Central memory CD8-positive, alpha-beta T cell (primary cell): ENCODE measurements around the gene PCSK9.
"Not testable (repeated sequence)": the region's sequence is repeated elsewhere in the genome, so short reads cannot be mapped to it uniquely, and the experiment has no call there.

Experiments
- ATAC-seq: fragments of 150-1000 bp; cut with Tn5 transposase; replicated peaks from 2 replicates; pipeline ENCODE4 v1.10.0; 2022; ENCODE audit warnings: mild to moderate bottlenecking, moderate FRiP score, moderate number of reproducible peaks; ENCODE audit not compliant: poor library complexity, severe bottlenecking; ENCODE audit errors: extremely low read depth
- DNase-seq, 2 donors: peaks; one replicate each; pipeline ENCODE4 v3.0.0; 2021; ENCODE audit warnings: low spot score in 2 of 2
- H3K27ac Mint-ChIP-seq: one replicate; pipeline ENCODE4 v1.8.0; 2022; ENCODE audit warnings: low read depth, mild to moderate bottlenecking, moderate library complexity, mixed read lengths
- H3K27me3 Mint-ChIP-seq: one replicate; pipeline ENCODE4 v1.8.0; 2022; ENCODE audit warnings: mixed read lengths
- H3K36me3 Mint-ChIP-seq: one replicate; pipeline ENCODE4 v1.8.0; 2022; ENCODE audit warnings: mild to moderate bottlenecking, moderate library complexity, mixed read lengths; ENCODE audit not compliant: insufficient read depth
- H3K4me1 Mint-ChIP-seq: one replicate; pipeline ENCODE4 v1.8.0; 2022; ENCODE audit warnings: mixed read lengths
- H3K4me3 Mint-ChIP-seq: one replicate; pipeline ENCODE4 v1.8.0; 2022; ENCODE audit warnings: mild to moderate bottlenecking, moderate library complexity, mixed read lengths
- H3K9me3 Mint-ChIP-seq: one replicate; pipeline ENCODE4 v1.8.0; 2022; ENCODE audit warnings: mixed read lengths

The PCSK9 gene

DNA sequence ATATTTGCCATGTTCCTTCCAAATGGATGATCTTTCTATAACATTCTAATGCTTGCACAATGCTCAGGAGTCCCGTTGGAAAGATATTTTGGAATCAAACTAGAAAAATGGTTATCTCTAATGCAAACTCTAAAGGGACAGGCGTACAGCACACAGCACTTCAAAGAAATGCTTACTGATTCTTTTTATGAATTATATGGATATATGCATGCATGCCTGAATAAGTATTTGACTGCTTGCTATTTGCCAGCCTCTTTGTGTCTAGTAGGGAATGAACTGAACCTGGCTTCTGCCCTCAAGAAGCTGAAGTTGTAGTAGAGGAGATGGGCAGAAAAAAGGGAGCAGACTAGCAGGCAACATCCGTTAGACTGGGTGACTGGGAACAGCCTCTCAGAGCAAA lies 48.1 kb downstream of the PCSK9 start:
- Mint-ChIP-seq H3K9me3 (no peaks in the 10 kb centered on the region), H3K4me1 (peaks cover 7% of the 10 kb centered on the region), H3K36me3 (peaks cover 75% of the 10 kb centered on the region), H3K27me3 (no peaks in the 10 kb centered on the region), H3K27ac (peak overlapping the region; percentile 2), H3K4me3 (no peak overlapping the region)
- no peak for DNase-seq
- no peak for ATAC-seq

- Mint-ChIP-seq H3K36me3 (peaks cover 75% of the 10 kb centered on the region), H3K4me1 (peaks cover 7% of the 10 kb centered on the region), H3K27ac (peak overlapping the region; percentile 2), H3K27me3 (no peaks in the 10 kb centered on the region), H3K9me3 (no peaks in the 10 kb centered on the region), H3K4me3 (no peak overlapping the region)
- ATAC-seq (no peak), DNase-seq (no peak)
These were observed 49.1 kb downstream of the PCSK9 start for GRCh38 chr1:55088413-55088812.

DNA sequence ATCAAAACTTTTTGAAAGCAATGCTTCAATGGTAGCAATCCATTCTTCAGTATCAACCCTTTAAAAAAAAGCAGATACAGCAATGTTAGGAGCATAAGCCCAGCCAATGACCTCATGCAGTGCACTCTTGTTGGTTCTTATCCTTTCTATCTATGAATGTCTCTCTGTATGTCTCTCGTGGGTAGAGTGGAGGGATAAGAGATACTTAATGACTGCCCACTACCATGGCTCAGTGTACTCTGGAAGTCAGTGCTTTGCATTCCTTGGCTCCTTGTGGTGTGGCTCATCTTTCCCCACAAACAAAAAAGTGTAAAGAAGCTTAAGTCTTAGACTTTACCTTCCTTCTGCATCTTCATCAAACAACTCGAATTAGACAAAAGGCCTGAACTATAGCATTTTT lies 50.3 kb downstream of the PCSK9 start:
- DNase-seq, result no peak
- Mint-ChIP-seq H3K27ac (peak overlapping the region; percentile 19), H3K9me3 (no peaks in the 10 kb centered on the region), H3K36me3 (peaks cover 76% of the 10 kb centered on the region), H3K4me1 (peaks cover 7% of the 10 kb centered on the region), H3K27me3 (no peaks in the 10 kb centered on the region), H3K4me3 (no peak overlapping the region)
- no peak for ATAC-seq

DNA sequence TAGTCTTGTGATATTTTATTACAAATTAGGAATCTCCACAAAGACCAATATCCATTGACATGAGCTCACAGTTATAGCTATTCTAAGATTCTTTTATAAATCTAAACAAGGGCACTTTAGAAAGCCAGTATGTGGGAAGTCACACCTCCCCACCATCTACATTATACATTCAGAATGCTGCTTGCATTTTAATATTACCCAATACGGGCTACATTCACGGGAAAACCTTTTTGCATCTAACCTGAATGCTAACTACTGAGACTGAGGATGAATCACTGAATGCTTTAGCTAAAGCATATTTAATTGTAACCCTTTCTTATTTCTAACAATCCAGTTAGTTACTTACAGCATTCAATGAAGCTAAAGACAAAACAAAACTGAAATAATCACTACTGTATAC lies 53.1 kb downstream of the PCSK9 start:
- H3K27ac Mint-ChIP-seq, result no peak overlapping the region
- peaks cover 79% of the 10 kb centered on the region for H3K36me3 Mint-ChIP-seq
- no peaks in the 10 kb centered on the region for H3K27me3 Mint-ChIP-seq
- no peaks in the 10 kb centered on the region for H3K9me3 Mint-ChIP-seq
- no peak for ATAC-seq
- H3K4me3 Mint-ChIP-seq, result no peak overlapping the region
- DNase-seq, result no peak
- peaks cover 7% of the 10 kb centered on the region for H3K4me1 Mint-ChIP-seq

- DNase-seq (no peak), ATAC-seq (no peak)
- no peaks in the 10 kb centered on the region for H3K4me1 Mint-ChIP-seq
- H3K4me3 Mint-ChIP-seq, result no peak overlapping the region
- peaks cover 76% of the 10 kb centered on the region for H3K36me3 Mint-ChIP-seq
- no peak overlapping the region for H3K27ac Mint-ChIP-seq
- no peaks in the 10 kb centered on the region for H3K9me3 Mint-ChIP-seq
- no peaks in the 10 kb centered on the region for H3K27me3 Mint-ChIP-seq
These were observed 55.7 kb downstream of the PCSK9 start for GRCh38 chr1:55095095-55095494.

DNA sequence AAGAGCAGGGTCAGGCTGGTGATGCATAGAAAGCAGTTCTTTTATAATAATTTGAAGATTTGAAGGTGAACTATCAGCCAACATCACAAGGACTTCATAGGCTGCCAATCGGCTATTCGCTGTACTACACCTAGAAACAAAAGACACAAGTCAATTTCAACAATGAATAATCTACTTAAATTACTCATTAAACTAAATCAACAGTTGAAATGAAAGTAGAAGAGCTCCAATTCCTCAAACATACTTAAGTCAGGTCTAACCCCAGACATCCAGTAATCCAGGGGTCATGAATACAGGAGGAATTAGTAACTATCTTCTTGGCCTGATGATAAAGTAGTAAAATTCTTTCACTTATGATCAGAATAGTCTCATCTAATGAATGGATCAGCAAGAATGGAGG lies 64.5 kb downstream of the PCSK9 start:
- DNase-seq, result no peak
- Mint-ChIP-seq H3K9me3 (no peaks in the 10 kb centered on the region), H3K36me3 (peaks cover 67% of the 10 kb centered on the region), H3K4me1 (no peaks in the 10 kb centered on the region), H3K27ac (peak overlapping the region; percentile 23), H3K4me3 (no peak overlapping the region), H3K27me3 (no peaks in the 10 kb centered on the region)
- no peak for ATAC-seq

GRCh38 chr1:55107101-55107500 lies 67.8 kb downstream of the PCSK9 start:
- no peak overlapping the region for H3K27ac Mint-ChIP-seq
- no peak for ATAC-seq
- no peak overlapping the region for H3K4me3 Mint-ChIP-seq
- peaks cover 60% of the 10 kb centered on the region for H3K36me3 Mint-ChIP-seq
- no peaks in the 10 kb centered on the region for H3K27me3 Mint-ChIP-seq
- H3K9me3 Mint-ChIP-seq, result peaks cover 1% of the 10 kb centered on the region
- DNase-seq, result no peak
- H3K4me1 Mint-ChIP-seq, result no peaks in the 10 kb centered on the region

- ATAC-seq, H3K4me3 Mint-ChIP-seq, H3K9me3 Mint-ChIP-seq, H3K4me1 Mint-ChIP-seq, H3K27ac Mint-ChIP-seq, DNase-seq, H3K27me3 Mint-ChIP-seq: not testable (repeated sequence)
- H3K36me3 Mint-ChIP-seq, result peaks cover 71% of the 10 kb centered on the region
These were observed 69.7 kb downstream of the PCSK9 start for GRCh38 chr1:55109005-55109404.
